ENCODE results near the gene ZCCHC14. TPM values are rescaled to one million over a fixed set of nuclear protein-coding genes. Genes with fewer than 3 reads are reported as not detected.
A peak's percentile ranks its signal among the peaks of the same experiment; 100 is the strongest.

ZCCHC14 gene
- total and polyA plus RNA-seq, 2 of the 13 experiments (the other 11 are each of a cell fraction or from before 2014, with no cell fraction given) = 12.4 to 12.5 TPM

GRCh38 chr16:87465306-87465705 lies 27.5 kb downstream of the ZCCHC14 start (continued):
- TF ChIP-seq ZNF800 (CRISPR knock-in tag; IDR thresholded peaks at IDR 0.05) = peak; percentile 60
- TF ChIP-seq ZNF552 (CRISPR knock-in tag; IDR thresholded peaks at IDR 0.05; ENCODE audit: borderline replicate concordance) = no peak
- peak; percentile 51; the same call in 1 of the 2 replicates for TF ChIP-seq KMT2A (CRISPR knock-in tag; IDR thresholded peaks at IDR 0.05)
- no peak for TF ChIP-seq TBL1XR1 (IDR thresholded peaks at IDR 0.05; ENCODE audit: borderline replicate concordance, low read length, partially characterized antibody)
- no peak for TF ChIP-seq ZNF496 (CRISPR knock-in tag; IDR thresholded peaks at IDR 0.05; ENCODE audit: insufficient replicate concordance)
- peak; percentile 17; the same call in 1 of the 2 replicates for TF ChIP-seq MYC (CRISPR knock-in tag; IDR thresholded peaks at IDR 0.05; ENCODE audit: borderline replicate concordance)
- TF ChIP-seq DMTF1 (CRISPR knock-in tag; IDR thresholded peaks at IDR 0.05) = no peak
- TF ChIP-seq ZSCAN29 (CRISPR knock-in tag; conservative IDR thresholded peaks at IDR 0.05) = 0 out of 2 replicates have a peak, but pooled peaks have one; percentile 57
- TF ChIP-seq ZNF296 (CRISPR knock-in tag; conservative IDR thresholded peaks at IDR 0.05) = no peak
- no peak for TF ChIP-seq SIN3A (IDR thresholded peaks at IDR 0.05; ENCODE audit: borderline replicate concordance, low read depth, low read length)
- TF ChIP-seq NCOA1 (CRISPR knock-in tag; IDR thresholded peaks at IDR 0.05) = no peak
- TF ChIP-seq ZNF709 (CRISPR knock-in tag; IDR thresholded peaks at IDR 0.05) = no peak
- peak; percentile 66 for TF ChIP-seq HNF4A (CRISPR knock-in tag; IDR thresholded peaks at IDR 0.05)
- no peak; the same call in 1 of the 2 replicates for TF ChIP-seq FOXP4 (CRISPR knock-in tag; IDR thresholded peaks at IDR 0.05)
- TF ChIP-seq KAT8 (CRISPR knock-in tag; IDR thresholded peaks at IDR 0.05) = peak; percentile 74; the same call in 1 of the 2 replicates
- peak; percentile 70; the same call in 1 of the 2 replicates for TF ChIP-seq ZNF468 (CRISPR knock-in tag; IDR thresholded peaks at IDR 0.05)
- TF ChIP-seq CBX5 (CRISPR knock-in tag; IDR thresholded peaks at IDR 0.05; ENCODE audit: borderline replicate concordance) = no peak; the same call in 1 of the 2 replicates
- TF ChIP-seq ZMAT3 (CRISPR knock-in tag; conservative IDR thresholded peaks at IDR 0.05) = 0 out of 2 replicates have a peak, but pooled peaks have one; percentile 22
- TF ChIP-seq ERF (CRISPR knock-in tag; IDR thresholded peaks at IDR 0.05) = no peak; the same call in 1 of the 2 replicates
- peak; percentile 38; the same call in 1 of the 2 replicates for TF ChIP-seq RXRA (CRISPR knock-in tag; IDR thresholded peaks at IDR 0.05)
- no peak for TF ChIP-seq ZBTB37 (CRISPR knock-in tag; IDR thresholded peaks at IDR 0.05)
- TF ChIP-seq ZMYM3 (CRISPR knock-in tag; IDR thresholded peaks at IDR 0.05) = no peak
- no peak; the same call in 1 of the 2 replicates for TF ChIP-seq HDAC2 (CRISPR knock-in tag; IDR thresholded peaks at IDR 0.05)

Data from HepG2 (cell line).